AG04450 (cell line): ENCODE results near the gene SYT2. TPM values are rescaled to one million over a fixed set of nuclear protein-coding genes. Genes with fewer than 3 reads are reported as not detected.
"Not testable (repeated sequence)": the region's sequence is repeated elsewhere in the genome, so short reads cannot be mapped to it uniquely, and the experiment has no call there.

ENCODE experiments used
- CTCF ChIA-PET: fragments of 300-600, 350-600 bp; formaldehyde crosslinking; extraction: SDS; loops from one replicate; lab custom pipeline; 2022; ENCODE audit warnings: antibody characterized with exemption, inconsistent platforms; lab: Charles Lee
- POLR2A ChIA-PET: fragments of 350-600 bp; formaldehyde crosslinking; extraction: SDS; loops from one replicate; lab custom pipeline; 2021; ENCODE audit warnings: antibody characterized with exemption, inconsistent platforms; lab: Yijun Ruan, JAX
- DNase-seq: peaks from one replicate; pipeline ENCODE4 v3.0.0-alpha.2; 2011; ENCODE audit warnings: low read depth, low spot score
- H3K27ac ChIP-seq: one replicate; pipeline ENCODE4 v1.5.1; 2012; ENCODE audit warnings: low read depth, low read length, control low read depth
- H3K27me3 ChIP-seq: one replicate; pipeline ENCODE4 v1.6.0; 2012; ENCODE audit warnings: low read length; ENCODE audit not compliant: control insufficient read depth, insufficient read depth
- H3K4me3 ChIP-seq: 2 replicates; pipeline ENCODE4 v1.5.1; 2011; ENCODE audit warnings: mild to moderate bottlenecking, low read depth, low read length, control low read depth
- H3K9me3 ChIP-seq: 2 replicates; pipeline ENCODE4 v1.5.1; 2012; ENCODE audit warnings: low read length; ENCODE audit not compliant: control insufficient read depth, insufficient read depth
- CTCF ChIP-seq: IDR thresholded peaks from 2 replicates; pipeline ENCODE4 v1.5.1; 2011; ENCODE audit warnings: low read depth, low read length, control low read depth, inconsistent platforms
- polyA plus RNA-seq: library from polyadenylated mRNA; depleted of rRNA; stranded (reverse); fragments of >200 nt; gene quantifications from 2 replicates; pipeline ENCODE4 v1.2.3, GENCODE V29; 2011

The SYT2 gene
- polyA plus RNA-seq, 1 experiment: 0.01 TPM

GRCh38 chr1:202563818-202564217, 146.4 kb downstream of the SYT2 start:
- DNase-seq: no peak
- H3K4me3 ChIP-seq: no peak overlapping the region
- CTCF ChIA-PET: interaction anchor here (1.2 kb wide), 1 partner anchor 62 kb away, joined by 3 read pairs; no protein-coding TSS in a partner anchor

GRCh38 chr1:202562444-202563060, 147.7 kb downstream of the SYT2 start:
- no peak for DNase-seq
- Histone ChIP-seq H3K27ac (no peak overlapping the region), H3K27me3 (no peaks in the 10 kb centered on the region), H3K4me3 (no peak overlapping the region), H3K9me3 (no peaks in the 10 kb centered on the region; the same call in 1 of the 2 replicates)
- POLR2A ChIA-PET: no interaction called here
- TF ChIP-seq CTCF: no peak
- CTCF ChIA-PET: interaction anchor here (1.1 to 2.1 kb wide), 5 partner anchors 10 to 38 kb away, joined by 3 to 13 read pairs (median 5); no protein-coding TSS in a partner anchor

More at GRCh38 chr1:202563818-202564217, 146.4 kb downstream of the SYT2 start:
- TF ChIP-seq CTCF: no peak
- H3K27me3 ChIP-seq: no peaks in the 10 kb centered on the region
- no peaks in the 10 kb centered on the region; the same call in 1 of the 2 replicates for H3K9me3 ChIP-seq
- POLR2A ChIA-PET: no interaction called here
- H3K27ac ChIP-seq: no peak overlapping the region

GRCh38 chr1:202561726-202562443, 148.4 kb downstream of the SYT2 start:
- Histone ChIP-seq H3K9me3 (no peaks in the 10 kb centered on the region; the same call in 1 of the 2 replicates), H3K27me3 (no peaks in the 10 kb centered on the region), H3K4me3 (no peak overlapping the region), H3K27ac (no peak overlapping the region)
- DNase-seq: no peak
- ChIA-PET CTCF (interaction anchor here (0.7 to 2.1 kb wide), 6 partner anchors 10 to 55 kb away, joined by 3 to 13 read pairs (median 4); no protein-coding TSS in a partner anchor), POLR2A (no interaction called here)
- 0 out of 2 replicates have a peak, but pooled peaks have one; percentile 23 for TF ChIP-seq CTCF

- ChIA-PET CTCF (interaction anchor here (0.7 to 2.1 kb wide), 3 partner anchors 11 to 55 kb away, joined by 3 to 13 read pairs (median 6); no protein-coding TSS in a partner anchor), POLR2A (no interaction called here)
- TF ChIP-seq CTCF: no peak
- no peak overlapping the region for H3K27ac ChIP-seq
- no peak for DNase-seq
- no peaks in the 10 kb centered on the region; the same call in 1 of the 2 replicates for H3K9me3 ChIP-seq
- no peak overlapping the region for H3K4me3 ChIP-seq
- H3K27me3 ChIP-seq: no peaks in the 10 kb centered on the region
Observed at GRCh38 chr1:202561240-202561639, 149.0 kb downstream of the SYT2 start.

- CTCF ChIA-PET: interaction anchor here (2.2 kb wide), 1 partner anchor 14 kb away, joined by 10 read pairs; no protein-coding TSS in a partner anchor
- POLR2A ChIA-PET, DNase-seq, H3K27me3 ChIP-seq, H3K9me3 ChIP-seq, H3K27ac ChIP-seq, H3K4me3 ChIP-seq: not testable (repeated sequence)
Observed at GRCh38 chr1:202557662-202558061, 152.6 kb downstream of the SYT2 start.

GRCh38 chr1:202556037-202556436, 154.2 kb downstream of the SYT2 start:
- CTCF ChIA-PET, H3K27ac ChIP-seq, H3K9me3 ChIP-seq, H3K27me3 ChIP-seq, H3K4me3 ChIP-seq, POLR2A ChIA-PET, DNase-seq: not testable (repeated sequence)

GRCh38 chr1:202554619-202555018, 155.6 kb downstream of the SYT2 start:
- ChIA-PET CTCF (interaction anchor here (0.7 kb wide), 2 partner anchors 17 to 54 kb away, joined by 3 to 4 read pairs; no protein-coding TSS in a partner anchor), POLR2A (interaction anchor here (0.7 kb wide), 1 partner anchor 170 kb away, joined by 8 read pairs; no protein-coding TSS in a partner anchor)
- H3K9me3 ChIP-seq, H3K4me3 ChIP-seq, DNase-seq, H3K27ac ChIP-seq, H3K27me3 ChIP-seq: not testable (repeated sequence)
